DND-41 (cell line): ENCODE data around the gene ST3GAL6.

ENCODE experiments used
- ATAC-seq: fragments of 200-7000 bp; cut with Tn5 transposase; 3 replicates; pipeline ENCODE4 v1.9.1; 2021; ENCODE audit warnings: low read depth; ENCODE audit not compliant: insufficient read depth
- DNase-seq: peaks from one replicate; pipeline ENCODE4 v3.0.0-alpha.2; 2020
- H2AFZ ChIP-seq: 2 replicates; pipeline ENCODE4 v1.6.0; 2012; ENCODE audit warnings: low read depth, low read length
- H3K27ac ChIP-seq: 2 replicates; pipeline ENCODE4 v1.5.1; 2012; ENCODE audit warnings: low read length, inconsistent platforms
- H3K27me3 ChIP-seq: fragments of 200-600 bp; sonication (generic); 2 replicates; pipeline ENCODE4 v1.6.0; 2012; ENCODE audit warnings: low read length, mild to moderate bottlenecking, inconsistent platforms; ENCODE audit not compliant: insufficient read depth, poor library complexity
- H3K36me3 ChIP-seq: 2 replicates; pipeline ENCODE4 v1.5.1; 2012; ENCODE audit warnings: low read length, inconsistent platforms; ENCODE audit not compliant: insufficient read depth
- H3K4me1 ChIP-seq: 2 replicates; pipeline ENCODE4 v1.5.1; 2012; ENCODE audit warnings: mild to moderate bottlenecking, low read length; ENCODE audit not compliant: insufficient read depth
- H3K4me2 ChIP-seq: 2 replicates; pipeline ENCODE4 v1.6.0; 2012; ENCODE audit warnings: mild to moderate bottlenecking, moderate library complexity, low read length, inconsistent platforms; ENCODE audit not compliant: insufficient read depth
- H3K4me3 ChIP-seq, 2 experiments: fragments of 200-600 bp in 1 of 2; shearing (Covaris generic) in 1 of 2; 2 replicates each; pipeline ENCODE4 v1.5.1; 2012 to 2016; ENCODE audit warnings: inconsistent platforms in 2 of 2, low read length in 2 of 2, mild to moderate bottlenecking in 2 of 2, low read depth in 1 of 2, moderate library complexity in 1 of 2
- H3K79me2 ChIP-seq: 2 replicates; pipeline ENCODE4 v1.6.0; 2012; ENCODE audit warnings: low read length, inconsistent platforms; ENCODE audit not compliant: insufficient read depth
- H3K9ac ChIP-seq: 2 replicates; pipeline ENCODE4 v1.6.0; 2012; ENCODE audit warnings: low read depth, mild to moderate bottlenecking, inconsistent platforms, low read length, moderate library complexity
- H3K9me3 ChIP-seq: 2 replicates; pipeline ENCODE4 v1.5.1; 2012; ENCODE audit warnings: low read length, moderate library complexity, mild to moderate bottlenecking, inconsistent platforms; ENCODE audit not compliant: insufficient read depth, severe bottlenecking
- H4K20me1 ChIP-seq: 2 replicates; pipeline ENCODE4 v1.6.0; 2012; ENCODE audit warnings: low read length; ENCODE audit not compliant: insufficient read depth
- CTCF ChIP-seq: IDR thresholded peaks from 2 replicates; pipeline ENCODE4 v1.5.1; 2012; ENCODE audit warnings: borderline replicate concordance, low read length, moderate library complexity, mild to moderate bottlenecking; ENCODE audit not compliant: poor library complexity, severe bottlenecking; ENCODE audit errors: extremely low read depth
- EZH2 ChIP-seq: IDR thresholded peaks from 3 replicates; pipeline ENCODE4 v1.6.1; 2012; ENCODE audit warnings: borderline replicate concordance, low read depth, mild to moderate bottlenecking, moderate library complexity, low read length, inconsistent platforms; ENCODE audit not compliant: severe bottlenecking

Gene ST3GAL6

GRCh38 chr3:98761643-98762229, 1.4 kb upstream of the ST3GAL6 start:
- no peak overlapping the region for H3K9ac ChIP-seq
- H3K9me3 ChIP-seq = no peaks in the 10 kb centered on the region
- H3K79me2 ChIP-seq = no peaks in the 10 kb centered on the region
- no peaks in the 10 kb centered on the region for H3K27me3 ChIP-seq
- H3K4me2 ChIP-seq = no peak overlapping the region
- no peak overlapping the region for H2AFZ ChIP-seq
- H4K20me1 ChIP-seq = peaks cover 2% of the 10 kb centered on the region; the same call in 1 of the 2 replicates
- DNase-seq (no peak), ATAC-seq (no peak)
- no peak overlapping the region for H3K27ac ChIP-seq
- H3K4me3 ChIP-seq = no peak overlapping the region
- H3K36me3 ChIP-seq = 0 out of 2 replicates have a peak, but pooled peaks cover 3% of the 10 kb centered on the region
- TF ChIP-seq CTCF (no peak), EZH2 (no peak)
- H3K4me1 ChIP-seq = peaks cover 14% of the 10 kb centered on the region

- no peaks in the 10 kb centered on the region for H3K27me3 ChIP-seq
- DNase-seq = no peak
- TF ChIP-seq CTCF = no peak
- H3K4me2 ChIP-seq = no peak overlapping the region
- no peaks in the 10 kb centered on the region for H3K9me3 ChIP-seq
- no peak overlapping the region for H2AFZ ChIP-seq
- ATAC-seq = no peak
- H3K9ac ChIP-seq = no peak overlapping the region
- H3K27ac ChIP-seq = no peak overlapping the region
- H3K4me1 ChIP-seq = peaks cover 14% of the 10 kb centered on the region
- no peak overlapping the region for H3K4me3 ChIP-seq
- H4K20me1 ChIP-seq = peaks cover 2% of the 10 kb centered on the region; the same call in 1 of the 2 replicates
- H3K79me2 ChIP-seq = no peaks in the 10 kb centered on the region
- no peaks in the 10 kb centered on the region for H3K36me3 ChIP-seq
Observed at GRCh38 chr3:98763819-98764418, 779 bp downstream of the ST3GAL6 start.

- peaks cover 2% of the 10 kb centered on the region; the same call in 1 of the 2 replicates for H4K20me1 ChIP-seq
- no peaks in the 10 kb centered on the region for H3K79me2 ChIP-seq
- H3K36me3 ChIP-seq = no peaks in the 10 kb centered on the region
- H3K4me1 ChIP-seq = peaks cover 14% of the 10 kb centered on the region
- H3K27ac ChIP-seq = no peak overlapping the region
- ATAC-seq = no peak
- TF ChIP-seq EZH2 = no peak
- TF ChIP-seq CTCF = no peak
- no peak for DNase-seq
- no peak overlapping the region for H3K9ac ChIP-seq
- H3K27me3 ChIP-seq = no peaks in the 10 kb centered on the region
- H3K9me3 ChIP-seq = no peaks in the 10 kb centered on the region
- H3K4me2 ChIP-seq = no peak overlapping the region
- H3K4me3 ChIP-seq = no peak overlapping the region
- H2AFZ ChIP-seq = no peak overlapping the region
Observed at GRCh38 chr3:98764472-98764884, 1.3 kb downstream of the ST3GAL6 start.
